ENCODE results near the gene SCAF8. TPM values are rescaled to one million over a fixed set of nuclear protein-coding genes. Genes with fewer than 3 reads are reported as not detected.

SCAF8 gene, protein sequence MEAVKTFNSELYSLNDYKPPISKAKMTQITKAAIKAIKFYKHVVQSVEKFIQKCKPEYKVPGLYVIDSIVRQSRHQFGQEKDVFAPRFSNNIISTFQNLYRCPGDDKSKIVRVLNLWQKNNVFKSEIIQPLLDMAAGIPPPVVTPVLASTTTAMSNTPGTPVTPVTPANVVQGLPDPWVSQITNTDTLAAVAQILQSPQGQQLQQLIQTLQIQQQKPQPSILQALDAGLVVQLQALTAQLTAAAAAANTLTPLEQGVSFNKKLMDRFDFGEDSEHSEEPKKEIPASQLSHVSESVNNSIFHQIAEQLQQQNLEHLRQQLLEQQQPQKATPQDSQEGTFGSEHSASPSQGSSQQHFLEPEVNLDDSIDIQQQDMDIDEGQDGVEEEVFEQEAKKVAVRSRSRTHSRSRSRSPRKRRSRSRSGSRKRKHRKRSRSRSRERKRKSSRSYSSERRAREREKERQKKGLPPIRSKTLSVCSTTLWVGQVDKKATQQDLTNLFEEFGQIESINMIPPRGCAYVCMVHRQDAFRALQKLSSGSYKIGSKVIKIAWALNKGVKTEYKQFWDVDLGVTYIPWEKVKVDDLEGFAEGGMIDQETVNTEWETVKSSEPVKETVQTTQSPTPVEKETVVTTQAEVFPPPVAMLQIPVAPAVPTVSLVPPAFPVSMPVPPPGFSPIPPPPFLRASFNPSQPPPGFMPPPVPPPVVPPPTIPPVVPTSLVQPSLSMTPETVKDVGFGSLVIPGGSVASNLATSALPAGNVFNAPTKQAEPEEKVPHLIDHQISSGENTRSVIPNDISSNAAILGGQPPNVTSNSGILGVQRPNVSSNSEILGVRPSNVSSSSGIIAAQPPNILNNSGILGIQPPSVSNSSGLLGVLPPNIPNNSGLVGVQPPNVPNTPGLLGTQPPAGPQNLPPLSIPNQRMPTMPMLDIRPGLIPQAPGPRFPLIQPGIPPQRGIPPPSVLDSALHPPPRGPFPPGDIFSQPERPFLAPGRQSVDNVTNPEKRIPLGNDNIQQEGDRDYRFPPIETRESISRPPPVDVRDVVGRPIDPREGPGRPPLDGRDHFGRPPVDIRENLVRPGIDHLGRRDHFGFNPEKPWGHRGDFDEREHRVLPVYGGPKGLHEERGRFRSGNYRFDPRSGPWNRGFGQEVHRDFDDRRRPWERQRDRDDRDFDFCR (N-terminal part only)
- 37.7 and 40.9 TPM in 2 replicates for total RNA-seq

GRCh38 chr6:154733183-154733625, at the start of gene SCAF8:
TSS of gene SCAF8 (plus strand) at chr6:154733416. CDS start at chr6:154733901, 485 bp downstream.
- intact Hi-C loops (cut with micrococcal nuclease), result loop anchor here (1.0 to 10.0 kb wide), 8 partner anchors 58 to 1952 kb away; partner anchors contain the start of genes FBXO5 and TIAM2
- Mint-ChIP-seq H3K9me3 (no peaks in the 10 kb centered on the region), H3K4me1 (ENCODE audit: low read depth) (peaks cover 34% of the 10 kb centered on the region), H3K4me3 (peak within 1 kb of the TSS; percentile 97), H3K27me3 (ENCODE audit: insufficient read depth) (peaks cover 4% of the 10 kb centered on the region), H3K36me3 (ENCODE audit: low read depth) (peaks cover 17% of the 10 kb centered on the region), H3K27ac (peak within 1 kb of the TSS; percentile 96)
- DNase-seq (ENCODE audit: low spot score), result peak; percentile 85

DNA sequence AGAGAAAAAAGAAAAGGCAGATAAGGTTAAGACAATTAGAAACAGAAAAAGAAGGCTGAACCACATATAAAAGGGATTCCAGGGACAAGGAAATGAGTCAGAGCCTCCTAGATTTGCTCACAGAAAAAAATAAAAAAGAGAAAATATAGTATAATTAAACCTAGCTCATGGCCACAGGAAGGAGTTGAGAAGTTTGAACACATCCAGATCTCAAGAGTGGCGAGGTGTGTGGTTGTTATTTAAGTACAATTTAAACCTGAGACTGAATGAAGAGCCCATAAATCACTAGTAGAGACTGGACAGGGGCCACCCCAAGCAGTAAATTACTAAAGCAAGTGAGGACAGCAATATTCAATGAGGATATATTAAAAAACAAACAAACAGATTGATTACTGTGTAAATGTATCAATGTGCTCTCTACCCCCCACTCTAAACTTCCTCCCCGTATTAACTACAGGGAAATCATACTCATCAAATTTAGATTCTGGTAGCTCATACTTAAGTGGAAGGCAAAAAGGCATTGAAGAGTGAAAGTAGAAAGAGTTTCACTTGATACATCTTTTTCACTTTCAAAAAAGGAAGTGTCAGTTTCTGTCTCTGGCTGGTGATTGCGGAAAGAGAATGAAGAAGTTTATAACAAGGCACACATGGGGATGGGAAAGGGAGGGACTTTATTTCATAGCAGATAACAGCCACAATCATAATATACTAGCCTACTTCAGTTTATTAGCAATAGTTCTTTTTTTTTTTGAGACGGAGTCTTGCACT, 49.3 kb upstream of the SCAF8 start:
- no peak overlapping the region for H3K4me3 Mint-ChIP-seq
- intact Hi-C loops (cut with micrococcal nuclease), result no loop called here
- peaks cover 17% of the 10 kb centered on the region for H3K27me3 Mint-ChIP-seq (ENCODE audit: insufficient read depth)
- no peak overlapping the region for H3K27ac Mint-ChIP-seq
- H3K9me3 Mint-ChIP-seq, result no peaks in the 10 kb centered on the region
- no peak for DNase-seq (ENCODE audit: low spot score)
- H3K36me3 Mint-ChIP-seq (ENCODE audit: low read depth), result no peaks in the 10 kb centered on the region
- H3K4me1 Mint-ChIP-seq (ENCODE audit: low read depth), result peaks cover 13% of the 10 kb centered on the region

GRCh38 chr6:154686162-154686561, 47.1 kb upstream of the SCAF8 start:
- intact Hi-C loops (cut with micrococcal nuclease), result no loop called here

GRCh38 chr6:154689493-154690255, 43.5 kb upstream of the SCAF8 start:
- Mint-ChIP-seq H3K27ac (no peak overlapping the region), H3K4me1 (ENCODE audit: low read depth) (peaks cover 6% of the 10 kb centered on the region), H3K4me3 (no peak overlapping the region), H3K27me3 (ENCODE audit: insufficient read depth) (peaks cover 7% of the 10 kb centered on the region), H3K36me3 (ENCODE audit: low read depth) (no peaks in the 10 kb centered on the region), H3K9me3 (no peaks in the 10 kb centered on the region)
- DNase-seq (ENCODE audit: low spot score), result no peak
- intact Hi-C loops (cut with micrococcal nuclease), result no loop called here

More at GRCh38 chr6:154686162-154686561, 47.1 kb upstream of the SCAF8 start:
- Mint-ChIP-seq H3K4me1 (ENCODE audit: low read depth) (peaks cover 19% of the 10 kb centered on the region), H3K36me3 (ENCODE audit: low read depth) (no peaks in the 10 kb centered on the region), H3K4me3 (no peak overlapping the region), H3K27me3 (ENCODE audit: insufficient read depth) (peaks cover 17% of the 10 kb centered on the region), H3K27ac (no peak overlapping the region), H3K9me3 (no peaks in the 10 kb centered on the region)
- DNase-seq (ENCODE audit: low spot score), result no peak

GRCh38 chr6:154690857-154691256, 42.4 kb upstream of the SCAF8 start:
- H3K27me3 Mint-ChIP-seq (ENCODE audit: insufficient read depth), result peaks cover 3% of the 10 kb centered on the region
- peaks cover 6% of the 10 kb centered on the region for H3K4me1 Mint-ChIP-seq (ENCODE audit: low read depth)
- H3K4me3 Mint-ChIP-seq, result no peak overlapping the region
- intact Hi-C loops (cut with micrococcal nuclease), result no loop called here
- no peaks in the 10 kb centered on the region for H3K9me3 Mint-ChIP-seq
- H3K36me3 Mint-ChIP-seq (ENCODE audit: low read depth), result no peaks in the 10 kb centered on the region
- no peak for DNase-seq (ENCODE audit: low spot score)
- no peak overlapping the region for H3K27ac Mint-ChIP-seq

GRCh38 chr6:154696661-154697060, 36.6 kb upstream of the SCAF8 start:
- DNase-seq (ENCODE audit: low spot score), result no peak
- no peaks in the 10 kb centered on the region for H3K4me1 Mint-ChIP-seq (ENCODE audit: low read depth)
- H3K27ac Mint-ChIP-seq, result no peak overlapping the region
- no peaks in the 10 kb centered on the region for H3K9me3 Mint-ChIP-seq
- peaks cover 12% of the 10 kb centered on the region for H3K27me3 Mint-ChIP-seq (ENCODE audit: insufficient read depth)
- intact Hi-C loops (cut with micrococcal nuclease), result no loop called here
- no peaks in the 10 kb centered on the region for H3K36me3 Mint-ChIP-seq (ENCODE audit: low read depth)
- H3K4me3 Mint-ChIP-seq, result no peak overlapping the region

DNA sequence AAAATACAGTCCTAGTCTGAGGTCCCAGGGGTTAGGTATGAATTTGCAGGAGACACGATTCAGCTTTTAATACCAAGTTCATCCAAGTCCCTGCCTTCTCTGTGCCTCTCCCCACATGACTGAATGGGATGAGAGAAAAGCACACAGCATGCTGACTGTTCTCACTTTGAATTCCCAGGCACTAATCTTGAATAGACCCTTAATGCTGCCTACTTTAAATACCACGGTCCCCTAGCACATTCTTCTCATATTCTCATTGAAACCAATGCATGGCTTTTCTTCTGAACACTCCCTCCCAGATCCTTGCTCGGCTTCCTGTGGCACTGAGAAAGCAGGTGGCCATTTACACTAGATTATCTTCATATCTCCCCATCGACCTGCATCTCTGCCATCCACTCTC, 30.1 kb upstream of the SCAF8 start:
- DNase-seq (ENCODE audit: low spot score), result no peak
- Mint-ChIP-seq H3K36me3 (ENCODE audit: low read depth) (no peaks in the 10 kb centered on the region), H3K4me3 (no peak overlapping the region), H3K27me3 (ENCODE audit: insufficient read depth) (peaks cover 15% of the 10 kb centered on the region), H3K9me3 (no peaks in the 10 kb centered on the region), H3K27ac (no peak overlapping the region), H3K4me1 (ENCODE audit: low read depth) (no peaks in the 10 kb centered on the region)
- intact Hi-C loops (cut with micrococcal nuclease), result no loop called here

DNA sequence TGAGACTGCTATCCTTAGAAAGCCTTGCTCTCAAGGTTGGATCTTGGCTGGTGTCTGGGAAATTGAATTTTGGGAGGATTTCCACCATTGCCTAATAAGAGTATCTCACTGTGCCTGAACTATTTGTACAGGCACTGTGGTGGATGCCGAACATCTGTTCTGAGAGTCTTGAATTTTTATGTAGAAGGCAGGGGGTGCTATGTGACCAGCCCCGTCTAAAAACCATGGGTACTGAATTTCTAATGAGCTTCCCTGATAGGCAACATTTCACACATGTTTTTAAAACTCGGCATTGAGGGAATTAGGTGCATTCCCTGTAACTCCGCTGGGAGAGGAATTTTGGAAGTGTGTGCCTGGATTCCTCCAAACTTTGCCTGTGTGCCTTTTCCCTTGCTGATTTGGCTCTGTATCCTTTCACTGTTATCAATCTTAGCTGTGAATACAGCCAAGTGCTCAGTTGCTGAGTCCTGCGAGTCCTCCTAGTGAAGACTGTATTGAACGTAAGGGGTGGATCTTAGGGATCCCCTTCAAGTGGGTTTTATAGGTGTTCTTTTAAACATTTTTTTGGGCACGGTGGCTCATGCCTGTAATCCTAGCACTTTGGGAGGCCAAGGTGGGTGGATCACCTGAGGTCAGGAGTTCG, 27.6 kb upstream of the SCAF8 start:
- H3K4me1 Mint-ChIP-seq (ENCODE audit: low read depth), result no peaks in the 10 kb centered on the region
- H3K27ac Mint-ChIP-seq, result no peak overlapping the region
- no peaks in the 10 kb centered on the region for H3K36me3 Mint-ChIP-seq (ENCODE audit: low read depth)
- no peak for DNase-seq (ENCODE audit: low spot score)
- intact Hi-C loops (cut with micrococcal nuclease), result no loop called here
- peaks cover 16% of the 10 kb centered on the region for H3K27me3 Mint-ChIP-seq (ENCODE audit: insufficient read depth)
- H3K4me3 Mint-ChIP-seq, result no peak overlapping the region
- no peaks in the 10 kb centered on the region for H3K9me3 Mint-ChIP-seq

DNA sequence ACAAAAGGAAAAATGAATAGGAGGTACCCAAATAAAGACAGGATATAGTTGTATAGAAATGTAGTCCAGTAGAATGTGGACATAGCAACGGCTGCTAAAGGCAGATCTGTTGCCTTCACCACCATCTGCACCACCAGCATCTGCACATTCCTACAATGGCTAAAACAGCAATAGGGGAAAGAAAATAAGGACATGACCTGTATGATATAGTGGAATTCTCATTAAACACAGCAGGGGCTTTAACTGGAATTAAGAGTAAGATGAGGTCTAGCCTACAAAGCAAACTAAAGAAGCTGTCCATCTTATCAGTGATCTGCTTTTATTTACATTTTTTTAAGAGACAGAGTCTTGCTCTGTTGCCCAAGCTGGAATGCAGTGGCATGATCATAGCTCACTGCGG, 26.8 kb upstream of the SCAF8 start:
- no peaks in the 10 kb centered on the region for H3K4me1 Mint-ChIP-seq (ENCODE audit: low read depth)
- H3K27ac Mint-ChIP-seq, result no peak overlapping the region
- H3K27me3 Mint-ChIP-seq (ENCODE audit: insufficient read depth), result peaks cover 14% of the 10 kb centered on the region
- H3K9me3 Mint-ChIP-seq, result no peaks in the 10 kb centered on the region
- H3K4me3 Mint-ChIP-seq, result no peak overlapping the region
- intact Hi-C loops (cut with micrococcal nuclease), result no loop called here
- no peak for DNase-seq (ENCODE audit: low spot score)
- no peaks in the 10 kb centered on the region for H3K36me3 Mint-ChIP-seq (ENCODE audit: low read depth)

- intact Hi-C loops (cut with micrococcal nuclease), result no loop called here
- no peaks in the 10 kb centered on the region for H3K36me3 Mint-ChIP-seq (ENCODE audit: low read depth)
- no peaks in the 10 kb centered on the region for H3K4me1 Mint-ChIP-seq (ENCODE audit: low read depth)
- DNase-seq (ENCODE audit: low spot score), result no peak
- H3K27ac Mint-ChIP-seq, result no peak overlapping the region
- peaks cover 7% of the 10 kb centered on the region for H3K27me3 Mint-ChIP-seq (ENCODE audit: insufficient read depth)
- no peak overlapping the region for H3K4me3 Mint-ChIP-seq
- H3K9me3 Mint-ChIP-seq, result no peaks in the 10 kb centered on the region
These were observed 23.6 kb upstream of the SCAF8 start for GRCh38 chr6:154709621-154710020.

- no peak overlapping the region for H3K4me3 Mint-ChIP-seq
- H3K36me3 Mint-ChIP-seq (ENCODE audit: low read depth), result no peaks in the 10 kb centered on the region
- intact Hi-C loops (cut with micrococcal nuclease), result no loop called here
- no peaks in the 10 kb centered on the region for H3K4me1 Mint-ChIP-seq (ENCODE audit: low read depth)
- no peak overlapping the region for H3K27ac Mint-ChIP-seq
- DNase-seq (ENCODE audit: low spot score), result no peak
- peaks cover 9% of the 10 kb centered on the region for H3K27me3 Mint-ChIP-seq (ENCODE audit: insufficient read depth)
- H3K9me3 Mint-ChIP-seq, result no peaks in the 10 kb centered on the region
These were observed 22.5 kb upstream of the SCAF8 start for GRCh38 chr6:154710689-154711088.
